ENCODE measurements around the gene CCDC88C. TPM values are rescaled to one million over a fixed set of nuclear protein-coding genes. Genes with fewer than 3 reads are reported as not detected.

Gene CCDC88C
- total RNA-seq, 1 donor from 2014 or later, result 9.2 TPM

DNA sequence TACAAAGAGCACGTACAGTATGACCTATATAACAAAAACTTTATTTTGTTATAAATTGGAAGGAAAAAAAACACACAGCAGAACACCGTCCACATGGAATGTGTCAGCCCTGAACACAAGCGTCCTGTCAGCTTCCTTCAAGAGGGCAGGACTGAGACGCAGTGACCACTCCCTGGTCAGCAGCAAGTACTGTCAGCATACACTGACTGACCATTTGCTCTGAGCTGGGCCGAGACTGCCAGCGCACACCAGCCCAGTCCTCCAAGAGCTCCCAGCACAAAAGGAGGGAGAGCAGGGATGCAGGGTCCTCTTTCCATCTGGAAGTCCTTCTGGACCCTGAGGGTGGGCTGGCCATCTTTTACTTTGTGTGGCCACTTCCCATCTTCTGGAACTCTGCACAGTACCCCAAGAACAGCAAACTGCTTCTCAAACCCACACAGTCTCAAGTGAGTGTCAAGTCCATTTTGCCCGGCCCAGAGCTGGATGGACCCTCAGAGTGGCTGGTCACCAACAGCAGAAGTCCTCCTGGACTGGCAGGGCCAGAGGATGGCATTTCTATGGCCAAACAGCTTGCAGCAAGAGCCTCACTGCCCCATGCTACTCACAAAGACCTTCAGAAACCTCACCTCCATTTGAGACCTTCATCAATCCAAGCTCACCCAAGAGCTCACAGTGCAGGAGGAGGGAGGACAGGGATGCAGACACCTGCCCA is 11.7 kb downstream of the CCDC88C start:
- Histone ChIP-seq H3K4me3 (no peak overlapping the region), H3K9me3 (no peaks in the 10 kb centered on the region), H3K27me3 (no peaks in the 10 kb centered on the region), H3K36me3 (no peaks in the 10 kb centered on the region), H3K27ac (no peak overlapping the region), H3K4me1 (peaks cover 0 to 8% of the 10 kb centered on the region in 2 donors)
- DNase-seq (ENCODE audit: low spot score in 2 of 2), result no peak
- TF ChIP-seq, protein P1, sequence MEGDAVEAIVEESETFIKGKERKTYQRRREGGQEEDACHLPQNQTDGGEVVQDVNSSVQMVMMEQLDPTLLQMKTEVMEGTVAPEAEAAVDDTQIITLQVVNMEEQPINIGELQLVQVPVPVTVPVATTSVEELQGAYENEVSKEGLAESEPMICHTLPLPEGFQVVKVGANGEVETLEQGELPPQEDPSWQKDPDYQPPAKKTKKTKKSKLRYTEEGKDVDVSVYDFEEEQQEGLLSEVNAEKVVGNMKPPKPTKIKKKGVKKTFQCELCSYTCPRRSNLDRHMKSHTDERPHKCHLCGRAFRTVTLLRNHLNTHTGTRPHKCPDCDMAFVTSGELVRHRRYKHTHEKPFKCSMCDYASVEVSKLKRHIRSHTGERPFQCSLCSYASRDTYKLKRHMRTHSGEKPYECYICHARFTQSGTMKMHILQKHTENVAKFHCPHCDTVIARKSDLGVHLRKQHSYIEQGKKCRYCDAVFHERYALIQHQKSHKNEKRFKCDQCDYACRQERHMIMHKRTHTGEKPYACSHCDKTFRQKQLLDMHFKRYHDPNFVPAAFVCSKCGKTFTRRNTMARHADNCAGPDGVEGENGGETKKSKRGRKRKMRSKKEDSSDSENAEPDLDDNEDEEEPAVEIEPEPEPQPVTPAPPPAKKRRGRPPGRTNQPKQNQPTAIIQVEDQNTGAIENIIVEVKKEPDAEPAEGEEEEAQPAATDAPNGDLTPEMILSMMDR (IDR thresholded peaks at IDR 0.05), result no peak
- intact Hi-C loops (cut with DNase I), result no loop called here

DNA sequence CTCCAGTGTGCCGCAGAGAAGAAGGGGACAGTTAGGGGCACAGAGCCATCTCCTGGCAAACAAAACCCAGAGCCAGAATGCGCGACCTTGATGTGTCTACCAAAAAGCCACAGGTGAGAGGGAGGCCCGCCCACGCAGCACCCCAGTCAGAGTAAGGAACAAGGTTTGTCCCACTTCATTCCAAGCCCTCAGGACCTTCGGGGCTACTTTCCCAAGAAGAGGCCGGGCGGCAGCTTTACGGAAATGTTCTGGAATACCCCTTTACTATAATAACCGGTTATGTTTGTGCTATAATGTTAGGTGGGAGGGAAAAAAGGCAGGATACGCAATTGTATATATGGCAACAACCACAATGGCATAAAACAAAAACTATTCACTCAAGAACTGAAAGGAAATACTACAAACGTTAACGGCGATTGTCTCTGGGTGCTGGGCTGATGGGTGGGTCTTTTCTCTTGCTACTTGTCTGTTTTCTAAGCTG is 12.3 kb downstream of the CCDC88C start:
- intact Hi-C loops (cut with DNase I), result no loop called here
- TF ChIP-seq, protein P1 (IDR thresholded peaks at IDR 0.05), result no peak
- Histone ChIP-seq H3K9me3 (no peaks in the 10 kb centered on the region), H3K4me3 (no peak overlapping the region), H3K27ac (no peak overlapping the region), H3K27me3 (no peaks in the 10 kb centered on the region), H3K36me3 (no peaks in the 10 kb centered on the region), H3K4me1 (peaks cover 0 to 8% of the 10 kb centered on the region in 2 donors)
- no peak for DNase-seq (ENCODE audit: low spot score in 2 of 2)

DNA sequence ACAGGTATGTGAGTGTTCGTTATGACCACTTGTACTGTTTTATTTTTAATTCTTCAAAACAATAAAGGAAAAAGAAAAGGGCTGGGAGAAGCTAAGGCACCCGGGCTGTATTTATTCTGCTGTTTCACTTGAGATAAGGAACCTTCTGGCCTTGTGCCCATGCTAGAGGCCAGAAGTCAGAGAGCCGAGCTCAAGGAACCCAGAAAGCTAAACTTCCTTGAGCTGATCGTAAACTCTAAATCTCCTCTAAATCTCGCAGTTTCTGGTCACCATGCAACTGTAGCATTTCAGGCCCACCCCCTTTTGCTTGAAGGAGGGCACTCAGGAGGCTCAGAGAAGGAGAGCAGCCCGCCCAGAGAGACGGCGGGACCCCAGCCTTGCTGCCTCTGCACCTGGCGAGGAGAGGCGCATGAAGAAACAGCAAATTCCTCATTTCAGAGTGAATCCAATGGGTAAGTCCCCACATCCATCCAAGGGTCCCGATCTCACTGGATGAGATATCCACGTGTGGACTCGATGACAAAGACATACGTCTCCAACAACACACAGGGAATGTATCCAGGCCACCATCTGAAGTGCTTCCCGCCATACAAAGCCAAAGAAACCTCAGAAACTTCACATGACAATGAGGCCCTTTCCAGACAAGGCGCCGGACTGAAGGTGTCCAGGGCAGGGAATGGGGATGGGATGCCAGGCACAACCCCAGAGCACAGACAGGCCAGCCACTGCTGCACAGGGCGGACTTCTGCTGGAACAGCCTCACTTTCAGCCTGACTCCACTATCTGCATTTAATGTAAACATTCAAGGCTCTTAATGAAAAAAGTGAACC is 14.6 kb downstream of the CCDC88C start:
- H3K27me3 ChIP-seq, result no peaks in the 10 kb centered on the region
- peak overlapping the region in 1 of 2 donors; percentile 22 for H3K4me3 ChIP-seq
- TF ChIP-seq, protein P1 (IDR thresholded peaks at IDR 0.05), result no peak
- no peaks in the 10 kb centered on the region for H3K9me3 ChIP-seq
- intact Hi-C loops (cut with DNase I), result no loop called here
- no peaks in the 10 kb centered on the region for H3K36me3 ChIP-seq
- no peak overlapping the region for H3K27ac ChIP-seq
- H3K4me1 ChIP-seq, result peaks cover 0 to 8% of the 10 kb centered on the region in 2 donors
- DNase-seq (ENCODE audit: low spot score in 2 of 2), result no peak

DNA sequence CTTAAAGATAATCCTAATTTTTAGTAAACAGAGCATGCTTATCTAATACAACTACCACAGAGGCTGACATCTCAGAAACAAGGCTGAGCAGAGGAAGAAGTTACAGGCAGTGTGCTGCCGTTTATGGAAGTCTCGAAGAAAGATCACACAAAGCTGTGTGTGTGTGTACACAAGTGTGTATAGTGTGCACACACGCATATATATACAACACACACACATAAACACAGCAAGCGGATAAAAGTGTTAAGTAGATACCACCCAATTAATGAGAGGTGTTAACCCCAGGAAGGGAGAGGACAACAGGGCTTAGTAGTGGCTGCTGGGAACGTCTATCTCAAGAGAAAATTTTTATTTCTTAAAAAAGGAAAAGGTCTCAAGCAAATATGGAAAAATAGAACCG is 15.3 kb downstream of the CCDC88C start:
- H3K27me3 ChIP-seq, result no peaks in the 10 kb centered on the region
- H3K27ac ChIP-seq, result no peak overlapping the region
- intact Hi-C loops (cut with DNase I), result no loop called here
- TF ChIP-seq, protein P1 (IDR thresholded peaks at IDR 0.05), result no peak
- no peaks in the 10 kb centered on the region for H3K9me3 ChIP-seq
- no peaks in the 10 kb centered on the region for H3K36me3 ChIP-seq
- no peak for DNase-seq (ENCODE audit: low spot score in 2 of 2)
- peaks cover 0 to 8% of the 10 kb centered on the region in 2 donors for H3K4me1 ChIP-seq
- no peak overlapping the region for H3K4me3 ChIP-seq

DNA sequence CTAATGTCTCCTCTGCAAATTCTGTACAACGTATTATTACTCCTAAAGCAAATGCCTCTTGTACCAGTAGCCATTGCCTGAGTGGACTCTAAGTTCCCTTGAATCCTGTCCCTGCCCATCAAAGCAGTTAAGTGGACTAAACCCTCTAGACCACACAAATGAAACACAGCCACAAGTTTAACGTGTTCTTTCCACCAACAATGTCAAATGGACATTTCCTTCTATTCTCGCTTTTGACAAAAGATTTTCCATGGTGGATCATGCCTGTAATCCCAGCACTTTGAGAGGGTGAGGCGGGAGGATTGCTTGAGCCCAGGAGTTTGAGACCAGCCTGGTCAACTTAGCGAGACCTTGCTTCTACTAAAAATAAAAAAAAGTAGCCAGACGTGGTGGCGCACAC is 15.9 kb downstream of the CCDC88C start:
- intact Hi-C loops (cut with DNase I), result no loop called here

More for the DNA sequence above, 15.9 kb downstream of the CCDC88C start:
- H3K36me3 ChIP-seq, result no peaks in the 10 kb centered on the region
- TF ChIP-seq, protein P1 (IDR thresholded peaks at IDR 0.05), result no peak
- H3K9me3 ChIP-seq, result no peaks in the 10 kb centered on the region
- H3K4me3 ChIP-seq, result no peak overlapping the region
- H3K27me3 ChIP-seq, result no peaks in the 10 kb centered on the region
- DNase-seq (ENCODE audit: low spot score in 2 of 2), result no peak
- peaks cover 0 to 8% of the 10 kb centered on the region in 2 donors for H3K4me1 ChIP-seq
- H3K27ac ChIP-seq, result no peak overlapping the region

All from ascending aorta (tissue), 2 donors.